Endodermal cell (in vitro differentiated cells): ENCODE results near the gene GLRX2. TPM values are rescaled to one million over a fixed set of nuclear protein-coding genes. Genes with fewer than 3 reads are reported as not detected.

Source experiments
- DNase-seq: peaks from one replicate; pipeline ENCODE4 v3.0.0-alpha.2; 2017
- H3K27ac ChIP-seq: 2 replicates; pipeline ENCODE4 v1.5.1; 2013; ENCODE audit warnings: mild to moderate bottlenecking, low read depth, low read length, moderate library complexity
- H3K27me3 ChIP-seq: 2 replicates; pipeline ENCODE4 v1.6.1; 2013; ENCODE audit warnings: mild to moderate bottlenecking, low read length, moderate library complexity; ENCODE audit not compliant: insufficient read depth, control insufficient read depth, poor library complexity, severe bottlenecking
- H3K36me3 ChIP-seq: 2 replicates; pipeline ENCODE4 v1.7.0; 2013; ENCODE audit warnings: mild to moderate bottlenecking, low read length, moderate library complexity; ENCODE audit not compliant: control insufficient read depth, insufficient read depth
- H3K4me1 ChIP-seq: one replicate; pipeline ENCODE4 v1.7.0; 2013; ENCODE audit warnings: low read length; ENCODE audit not compliant: control insufficient read depth, insufficient read depth
- H3K4me3 ChIP-seq: 2 replicates; pipeline ENCODE4 v1.5.1; 2013; ENCODE audit warnings: mild to moderate bottlenecking, low read length, moderate library complexity
- H3K9ac ChIP-seq: 2 replicates; pipeline ENCODE4 v1.6.1; 2013; ENCODE audit warnings: mild to moderate bottlenecking, low read length, moderate library complexity; ENCODE audit not compliant: poor library complexity, severe bottlenecking; ENCODE audit errors: extremely low read depth
- H3K9me3 ChIP-seq: 2 replicates; pipeline ENCODE4 v1.6.1; 2013; ENCODE audit warnings: mild to moderate bottlenecking, low read length, moderate library complexity; ENCODE audit not compliant: control insufficient read depth
- H3K27ac Mint-ChIP-seq: 2 replicates; pipeline ENCODE4 v1.8.0; 2020; ENCODE audit warnings: mixed read lengths
- H3K27me3 Mint-ChIP-seq: 2 replicates; pipeline ENCODE4 v1.8.0; 2021; ENCODE audit warnings: mild to moderate bottlenecking, mixed read lengths; ENCODE audit not compliant: insufficient read depth
- H3K36me3 Mint-ChIP-seq: 2 replicates; pipeline ENCODE4 v1.8.0; 2020; ENCODE audit warnings: low read depth, mixed read lengths
- H3K4me1 Mint-ChIP-seq: 2 replicates; pipeline ENCODE4 v1.8.0; 2020; ENCODE audit warnings: mixed read lengths
- H3K4me3 Mint-ChIP-seq: 2 replicates; pipeline ENCODE4 v1.8.0; 2020; ENCODE audit warnings: mild to moderate bottlenecking, moderate library complexity, mixed read lengths
- H3K9me3 Mint-ChIP-seq: 2 replicates; pipeline ENCODE4 v1.8.0; 2020; ENCODE audit warnings: mild to moderate bottlenecking, mixed read lengths
- WGBS, 2 experiments: methylation state at CpG; one replicate each; pipeline versions ENCODE4 v1.1.5 to v1.1.7; 2013; ENCODE audit warnings: missing lambda C conversion rate in 2 of 2, mixed read lengths in 1 of 2; ENCODE audit not compliant: insufficient coverage in 1 of 2, insufficient read length in 1 of 2; 5-methylcytosine and 5-hydroxymethylcytosine counted together
- total RNA-seq, 2 donors: library from RNA; stranded (reverse); fragmentation: NEBNext Ultra II Directional in 1 of 2; extraction: Animal tissue kit (Norgen Biotek cat#: 25700) in 1 of 2; gene quantifications; 2 replicates in 1 of 2; 3 replicates in 1 of 2; pipeline ENCODE4 v1.2.1, GENCODE V29; 2021
- TF ChIP-seq, protein P1 (sequence below): fragments of 200-600 bp; sonication (generic); conservative IDR thresholded peaks from 2 replicates; pipeline ENCODE4 v1.5.0; 2021; ENCODE audit warnings: antibody characterized with exemption, mild to moderate bottlenecking

The GLRX2 gene
- total RNA-seq, 2 donors from 2014 or later, result 8.6 to 11.0 TPM

GRCh38 chr1:193060115-193060403 is 45.2 kb downstream of the GLRX2 start:
- Histone ChIP-seq H3K27ac (peak overlapping the region; percentile 97), H3K9me3 (peaks cover 7% of the 10 kb centered on the region), H3K36me3 (peaks cover 6% of the 10 kb centered on the region), H3K9ac (peak overlapping the region; percentile 93), H3K4me3 (peak overlapping the region; percentile 93), H3K27me3 (peaks cover 27% of the 10 kb centered on the region), H3K4me1 (no peaks in the 10 kb centered on the region)
- Mint-ChIP-seq H3K36me3 (no peaks in the 10 kb centered on the region), H3K4me3 (peak overlapping the region; percentile 83), H3K4me1 (peaks cover 16% of the 10 kb centered on the region), H3K27me3 (peaks cover 5% of the 10 kb centered on the region), H3K9me3 (no peaks in the 10 kb centered on the region), H3K27ac (peak overlapping the region; percentile 100)
- TF ChIP-seq, protein P1, sequence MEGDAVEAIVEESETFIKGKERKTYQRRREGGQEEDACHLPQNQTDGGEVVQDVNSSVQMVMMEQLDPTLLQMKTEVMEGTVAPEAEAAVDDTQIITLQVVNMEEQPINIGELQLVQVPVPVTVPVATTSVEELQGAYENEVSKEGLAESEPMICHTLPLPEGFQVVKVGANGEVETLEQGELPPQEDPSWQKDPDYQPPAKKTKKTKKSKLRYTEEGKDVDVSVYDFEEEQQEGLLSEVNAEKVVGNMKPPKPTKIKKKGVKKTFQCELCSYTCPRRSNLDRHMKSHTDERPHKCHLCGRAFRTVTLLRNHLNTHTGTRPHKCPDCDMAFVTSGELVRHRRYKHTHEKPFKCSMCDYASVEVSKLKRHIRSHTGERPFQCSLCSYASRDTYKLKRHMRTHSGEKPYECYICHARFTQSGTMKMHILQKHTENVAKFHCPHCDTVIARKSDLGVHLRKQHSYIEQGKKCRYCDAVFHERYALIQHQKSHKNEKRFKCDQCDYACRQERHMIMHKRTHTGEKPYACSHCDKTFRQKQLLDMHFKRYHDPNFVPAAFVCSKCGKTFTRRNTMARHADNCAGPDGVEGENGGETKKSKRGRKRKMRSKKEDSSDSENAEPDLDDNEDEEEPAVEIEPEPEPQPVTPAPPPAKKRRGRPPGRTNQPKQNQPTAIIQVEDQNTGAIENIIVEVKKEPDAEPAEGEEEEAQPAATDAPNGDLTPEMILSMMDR, result no peak
- no peak for DNase-seq
- WGBS, 2 experiments, result 1% methylated on average over 8 of the region's 9 CpGs; no CpG with 5 or more reads in 1 of the 2 experiments

- H3K27ac ChIP-seq, result peak within 1 kb of the TSS; percentile 97
- H3K36me3 ChIP-seq, result peaks cover 6% of the 10 kb centered on the region
- peaks cover 16% of the 10 kb centered on the region for H3K4me1 Mint-ChIP-seq
- no peaks in the 10 kb centered on the region for H3K4me1 ChIP-seq
- H3K4me3 Mint-ChIP-seq, result peak within 1 kb of the TSS; percentile 83
- peaks cover 5% of the 10 kb centered on the region for H3K27me3 Mint-ChIP-seq
- H3K9me3 ChIP-seq, result peaks cover 7% of the 10 kb centered on the region
- no peaks in the 10 kb centered on the region for H3K9me3 Mint-ChIP-seq
- peaks cover 21% of the 10 kb centered on the region for H3K27me3 ChIP-seq
- H3K4me3 ChIP-seq, result peak within 1 kb of the TSS; percentile 93
- peak within 1 kb of the TSS; percentile 100 for H3K27ac Mint-ChIP-seq
- no peaks in the 10 kb centered on the region for H3K36me3 Mint-ChIP-seq
- 0% methylated on average over 25 to 74 of the region's 74 CpGs for WGBS, 2 experiments
- H3K9ac ChIP-seq, result peak within 1 kb of the TSS; percentile 93
- TF ChIP-seq, protein P1, result no peak
- peak; percentile 99 for DNase-seq
Measured at GRCh38 chr1:193059282-193060114, 45.7 kb downstream of the GLRX2 start, which contains the start of the genes RO60 and UCHL5. TSS of gene RO60 (plus strand) at chr1:193059612. CDS start at chr1:193069055, 9,443 bp downstream. TSS of gene UCHL5 (minus strand) at chr1:193059360. CDS start at chr1:193059260, 100 bp downstream.

DNA sequence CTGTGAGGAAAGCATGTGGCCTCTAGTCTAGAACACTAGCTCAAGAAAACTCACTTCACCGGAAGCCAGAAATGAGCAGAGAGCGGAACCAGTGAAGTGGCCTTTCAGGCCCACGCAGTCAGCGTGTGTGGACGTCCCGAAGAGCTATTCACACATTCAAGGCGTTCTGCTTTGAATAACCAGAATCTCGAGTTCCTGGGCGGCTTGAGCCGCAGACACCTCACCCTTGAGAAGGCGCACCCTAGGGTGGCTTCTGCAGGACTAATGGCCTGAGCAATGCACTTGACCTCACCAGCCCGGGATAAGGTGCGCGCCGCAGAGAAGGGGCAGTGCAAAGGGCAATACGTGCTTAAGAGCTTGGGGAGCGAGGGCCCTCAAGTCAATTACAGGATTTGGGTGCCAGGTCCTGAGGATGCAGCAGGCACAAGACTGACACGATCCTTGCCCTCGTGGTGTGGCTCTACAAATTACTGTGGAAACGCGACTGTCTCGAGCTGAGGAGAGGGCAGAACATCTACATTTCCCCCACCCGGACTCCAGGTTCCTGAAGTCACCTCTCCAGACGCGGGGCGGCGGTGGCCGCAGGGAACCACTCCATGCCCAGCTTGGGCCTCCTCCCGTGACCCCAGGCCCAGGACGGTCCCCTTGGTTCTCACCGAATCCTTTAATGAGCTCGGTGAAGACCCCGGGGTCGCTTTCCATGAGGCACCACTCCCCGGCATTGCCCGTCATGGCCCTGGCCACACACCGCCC is 46.5 kb downstream of the GLRX2 start:
- Histone ChIP-seq H3K4me1 (no peaks in the 10 kb centered on the region), H3K36me3 (peaks cover 6% of the 10 kb centered on the region), H3K27ac (peak overlapping the region; percentile 97), H3K9me3 (peaks cover 7% of the 10 kb centered on the region), H3K4me3 (peak overlapping the region; percentile 93), H3K9ac (peak overlapping the region; percentile 93), H3K27me3 (peaks cover 13% of the 10 kb centered on the region)
- H3K27me3 Mint-ChIP-seq, result peaks cover 3% of the 10 kb centered on the region
- TF ChIP-seq, protein P1, result no peak
- no peak for DNase-seq
- peaks cover 16% of the 10 kb centered on the region for H3K4me1 Mint-ChIP-seq
- 2% methylated on average over 28 to 37 of the region's 37 CpGs for WGBS, 2 experiments
- H3K4me3 Mint-ChIP-seq, result peak overlapping the region; percentile 83
- H3K9me3 Mint-ChIP-seq, result no peaks in the 10 kb centered on the region
- no peaks in the 10 kb centered on the region for H3K36me3 Mint-ChIP-seq
- H3K27ac Mint-ChIP-seq, result peak overlapping the region; percentile 100
